Natural killer cell treated with Interleukin-12 subunit alpha and Interleukin-12 subunit beta and Interleukin-15 and Interleukin-18, amount 100 ng/mL, for 72 hours (primary cell): Measurements from ENCODE around the gene KCP. TPM values are rescaled to one million over a fixed set of nuclear protein-coding genes. Genes with fewer than 3 reads are reported as not detected.

Experiments used
- ATAC-seq, 2 donors: fragments of 150-1000 bp; cut with Tn5 transposase in 1 of 2; sonication (Bioruptor Pico), chemical (Tn5 transposase) in 1 of 2; 2 replicates each; pipeline ENCODE4 v1.10.0; 2021
- DNase-seq: peaks from one replicate; pipeline ENCODE4 v3.0.0; 2022; ENCODE audit warnings: low spot score
- H3K27ac Mint-ChIP-seq, 2 donors: 1 replicate in 1 of 2; 2 replicates in 1 of 2; pipeline ENCODE4 v1.8.0; 2022; ENCODE audit warnings: mixed read lengths in 2 of 2, mild to moderate bottlenecking in 1 of 2, moderate library complexity in 1 of 2
- H3K27me3 Mint-ChIP-seq, 2 donors: 1 replicate in 1 of 2; 2 replicates in 1 of 2; pipeline ENCODE4 v1.8.0; 2022; ENCODE audit warnings: mixed read lengths in 2 of 2
- H3K36me3 Mint-ChIP-seq: one replicate; pipeline ENCODE4 v1.8.0; 2022; ENCODE audit warnings: mixed read lengths
- H3K4me1 Mint-ChIP-seq, 2 donors: 1 replicate in 1 of 2; 2 replicates in 1 of 2; pipeline ENCODE4 v1.8.0; 2022; ENCODE audit warnings: low read depth in 2 of 2, mixed read lengths in 2 of 2, mild to moderate bottlenecking in 1 of 2
- H3K4me3 Mint-ChIP-seq: one replicate; pipeline ENCODE4 v1.8.0; 2022; ENCODE audit warnings: mixed read lengths
- H3K9me3 Mint-ChIP-seq: 2 replicates; pipeline ENCODE4 v1.8.0; 2022; ENCODE audit warnings: mixed read lengths
- total RNA-seq, 2 donors: library from RNA; stranded (reverse); gene quantifications; one replicate each; pipeline ENCODE4 v1.2.3, GENCODE V29; 2022

Gene KCP
- total RNA-seq, 2 donors from 2014 or later: 0.17 to 1.1 TPM

GRCh38 chr7:128921866-128922440 is 11.4 kb upstream of the KCP start:
- Mint-ChIP-seq H3K27me3 (peaks cover 25 to 31% of the 10 kb centered on the region in 2 donors), H3K36me3 (no peaks in the 10 kb centered on the region), H3K27ac (no peak overlapping the region), H3K9me3 (no peaks in the 10 kb centered on the region), H3K4me1 (no peaks in the 10 kb centered on the region), H3K4me3 (no peak overlapping the region)
- no peak for ATAC-seq
- DNase-seq: peak; percentile 10

- no peak for DNase-seq
- Mint-ChIP-seq H3K4me3 (no peak overlapping the region), H3K27me3 (peaks cover 30 to 31% of the 10 kb centered on the region in 2 donors)
These were observed 10.5 kb upstream of the KCP start for GRCh38 chr7:128920913-128921582.

GRCh38 chr7:128919881-128920799 is 9.6 kb upstream of the KCP start:
- Mint-ChIP-seq H3K27ac (no peak overlapping the region), H3K4me3 (no peak overlapping the region), H3K9me3 (no peaks in the 10 kb centered on the region), H3K27me3 (peaks cover 35 to 37% of the 10 kb centered on the region in 2 donors), H3K36me3 (no peaks in the 10 kb centered on the region), H3K4me1 (peaks cover 5% of the 10 kb centered on the region in 2 donors)
- ATAC-seq (no peak), DNase-seq (peak; percentile 56)

More at GRCh38 chr7:128920913-128921582, 10.5 kb upstream of the KCP start:
- Mint-ChIP-seq H3K27ac (no peak overlapping the region), H3K4me1 (no peaks in the 10 kb centered on the region), H3K36me3 (no peaks in the 10 kb centered on the region), H3K9me3 (no peaks in the 10 kb centered on the region)
- no peak for ATAC-seq

- Mint-ChIP-seq H3K4me3 (no peak overlapping the region), H3K27me3 (peaks cover 38 to 42% of the 10 kb centered on the region in 2 donors), H3K36me3 (no peaks in the 10 kb centered on the region), H3K4me1 (peaks cover 5 to 6% of the 10 kb centered on the region in 2 donors), H3K27ac (no peak overlapping the region), H3K9me3 (no peaks in the 10 kb centered on the region)
- ATAC-seq (no peak), DNase-seq (no peak)
These were observed 8.7 kb upstream of the KCP start for GRCh38 chr7:128919241-128919640.

GRCh38 chr7:128918016-128918665 is 7.6 kb upstream of the KCP start:
- Mint-ChIP-seq H3K4me1 (peaks cover 5 to 8% of the 10 kb centered on the region in 2 donors), H3K27ac (no peak overlapping the region), H3K27me3 (peaks cover 40 to 46% of the 10 kb centered on the region in 2 donors)

GRCh38 chr7:128917122-128917521 is 6.6 kb upstream of the KCP start:
- Mint-ChIP-seq H3K27me3 (peaks cover 43 to 46% of the 10 kb centered on the region in 2 donors), H3K4me3 (no peak overlapping the region), H3K9me3 (no peaks in the 10 kb centered on the region), H3K36me3 (no peaks in the 10 kb centered on the region), H3K27ac (no peak overlapping the region), H3K4me1 (peaks cover 5 to 8% of the 10 kb centered on the region in 2 donors)
- DNase-seq: peak; percentile 34
- no peak for ATAC-seq

More at GRCh38 chr7:128918016-128918665, 7.6 kb upstream of the KCP start:
- H3K9me3 Mint-ChIP-seq: no peaks in the 10 kb centered on the region
- H3K36me3 Mint-ChIP-seq: no peaks in the 10 kb centered on the region
- no peak overlapping the region for H3K4me3 Mint-ChIP-seq
- no peak for ATAC-seq
- DNase-seq: peak; percentile 10

- H3K4me3 Mint-ChIP-seq: no peak overlapping the region
- ATAC-seq (no peak), DNase-seq (no peak)
- no peaks in the 10 kb centered on the region for H3K36me3 Mint-ChIP-seq
- H3K27ac Mint-ChIP-seq: no peak overlapping the region
- peaks cover 45 to 46% of the 10 kb centered on the region in 2 donors for H3K27me3 Mint-ChIP-seq
- no peaks in the 10 kb centered on the region for H3K9me3 Mint-ChIP-seq
- peaks cover 5 to 8% of the 10 kb centered on the region in 2 donors for H3K4me1 Mint-ChIP-seq
These were observed 6.1 kb upstream of the KCP start for GRCh38 chr7:128916643-128916915.

- H3K36me3 Mint-ChIP-seq: no peaks in the 10 kb centered on the region
- ATAC-seq: no peak
- no peak overlapping the region for H3K27ac Mint-ChIP-seq
- peaks cover 50% of the 10 kb centered on the region in 2 donors for H3K27me3 Mint-ChIP-seq
- peaks cover 5 to 8% of the 10 kb centered on the region in 2 donors for H3K4me1 Mint-ChIP-seq
- DNase-seq: peak; percentile 54
- H3K4me3 Mint-ChIP-seq: no peak overlapping the region
- H3K9me3 Mint-ChIP-seq: no peaks in the 10 kb centered on the region
These were observed 5.5 kb upstream of the KCP start for GRCh38 chr7:128915841-128916642.

GRCh38 chr7:128915271-128915819 is 4.8 kb upstream of the KCP start:
- Mint-ChIP-seq H3K4me3 (peak overlapping the region; percentile 15), H3K4me1 (peaks cover 5 to 8% of the 10 kb centered on the region in 2 donors), H3K9me3 (no peaks in the 10 kb centered on the region), H3K27me3 (peaks cover 49% of the 10 kb centered on the region in 2 donors), H3K36me3 (no peaks in the 10 kb centered on the region), H3K27ac (no peak overlapping the region)
- DNase-seq (peak; percentile 50), ATAC-seq (no peak)

- peaks cover 5 to 8% of the 10 kb centered on the region in 2 donors for H3K4me1 Mint-ChIP-seq
- H3K9me3 Mint-ChIP-seq: no peaks in the 10 kb centered on the region
- peak; percentile 54 for DNase-seq
- H3K27ac Mint-ChIP-seq: no peak overlapping the region
- H3K27me3 Mint-ChIP-seq: peaks cover 50 to 53% of the 10 kb centered on the region in 2 donors
- no peak overlapping the region for H3K4me3 Mint-ChIP-seq
- ATAC-seq: no peak
- no peaks in the 10 kb centered on the region for H3K36me3 Mint-ChIP-seq
These were observed 4.2 kb upstream of the KCP start for GRCh38 chr7:128914566-128915151.

GRCh38 chr7:128913870-128914565 is 3.5 kb upstream of the KCP start:
- no peak overlapping the region for H3K4me3 Mint-ChIP-seq
- H3K27ac Mint-ChIP-seq: no peak overlapping the region
- DNase-seq: peak; percentile 18
- ATAC-seq: no peak
- peaks cover 51 to 53% of the 10 kb centered on the region in 2 donors for H3K27me3 Mint-ChIP-seq
- H3K36me3 Mint-ChIP-seq: no peaks in the 10 kb centered on the region
- H3K9me3 Mint-ChIP-seq: no peaks in the 10 kb centered on the region
- H3K4me1 Mint-ChIP-seq: peaks cover 5 to 8% of the 10 kb centered on the region in 2 donors
